C1 segment of cervical spinal cord (tissue), 14 donors: ENCODE measurements around the gene FAN1.
"Not testable (repeated sequence)": the region's sequence is repeated elsewhere in the genome, so short reads cannot be mapped to it uniquely, and the experiment has no call there.

Experiments
- DNase-seq, 14 donors: peaks; one replicate each; lab custom pipeline; 2025; lab: John Stamatoyannopoulos, UW

The FAN1 gene

GRCh38 chr15:30903497-30904187 is at the start of gene FAN1:
Gene FAN1 (plus strand): TSS chr15:30903915. CDS start chr15:30904664, 749 bp downstream.
- peak; percentile 63 to 94 (median 86) for DNase-seq

GRCh38 chr15:30859091-30859874 is 44.4 kb upstream of the FAN1 start:
- no peak for DNase-seq

- no peak for DNase-seq
These were observed 38.5 kb upstream of the FAN1 start for GRCh38 chr15:30865257-30865656.

GRCh38 chr15:30870681-30871080 is 33.0 kb upstream of the FAN1 start:
- no peak for DNase-seq

- no peak for DNase-seq
These were observed 31.4 kb upstream of the FAN1 start for GRCh38 chr15:30872341-30872748.

- no peak for DNase-seq
These were observed 26.6 kb upstream of the FAN1 start for GRCh38 chr15:30877070-30877469.

GRCh38 chr15:30878515-30878914 is 25.2 kb upstream of the FAN1 start:
- no peak for DNase-seq

- DNase-seq = peak in 2 of 14 donors; percentile 5 to 49
These were observed 20.8 kb upstream of the FAN1 start for GRCh38 chr15:30882849-30883433.

- DNase-seq = not testable (repeated sequence)
These were observed 20.0 kb upstream of the FAN1 start for GRCh38 chr15:30883666-30884065.

- DNase-seq = no peak
These were observed 17.9 kb upstream of the FAN1 start for GRCh38 chr15:30885814-30886213.

- peak in 4 of 14 donors; percentile 6 to 21 (median 16) for DNase-seq
These were observed 14.5 kb upstream of the FAN1 start for GRCh38 chr15:30889196-30889595.

- no peak for DNase-seq
These were observed 8.1 kb upstream of the FAN1 start for GRCh38 chr15:30895461-30896210.

GRCh38 chr15:30896211-30896606 is 7.5 kb upstream of the FAN1 start:
- DNase-seq = no peak

- no peak for DNase-seq
These were observed 1.8 kb upstream of the FAN1 start for GRCh38 chr15:30901889-30902288.

GRCh38 chr15:30904812-30905211 is 1.1 kb downstream of the FAN1 start:
- DNase-seq = no peak

- DNase-seq = no peak
These were observed 2.1 kb downstream of the FAN1 start for GRCh38 chr15:30905821-30906220.

GRCh38 chr15:30906366-30906765 is 2.7 kb downstream of the FAN1 start:
- no peak for DNase-seq

GRCh38 chr15:30913761-30914160 is 10.0 kb downstream of the FAN1 start:
- no peak for DNase-seq

- no peak for DNase-seq
These were observed 13.3 kb downstream of the FAN1 start for GRCh38 chr15:30917013-30917412.

GRCh38 chr15:30917675-30918074 is 14.0 kb downstream of the FAN1 start:
- no peak for DNase-seq

GRCh38 chr15:30918366-30918765 is 14.7 kb downstream of the FAN1 start:
- DNase-seq = no peak
